GM23338 (cell line): ENCODE data around the gene MATCAP1. TPM values are rescaled to one million over a fixed set of nuclear protein-coding genes. Genes with fewer than 3 reads are reported as not detected.

ENCODE experiments used
- ATAC-seq: fragments of 200-7000 bp; cut with Tn5 transposase; 3 replicates; pipeline ENCODE4 v1.9.1; 2020
- DNase-seq: peaks from one replicate; pipeline ENCODE4 v3.0.0-alpha.2; 2015; ENCODE audit warnings: low spot score
- H2AFZ ChIP-seq: fragments of 200-600 bp; sonication (generic); 2 replicates; pipeline ENCODE4 v1.8.0; 2016; ENCODE audit warnings: antibody characterized with exemption, mild to moderate bottlenecking, moderate library complexity
- H3F3A ChIP-seq: fragments of 200-600 bp; sonication (generic); replicated peaks from 2 replicates; pipeline ENCODE4 v1.8.0; 2017; ENCODE audit warnings: antibody characterized with exemption, mixed run types, low read depth
- H3K27ac ChIP-seq: fragments of 200-600 bp; sonication (generic); 2 replicates; pipeline ENCODE4 v1.6.1; 2016; ENCODE audit warnings: low read depth
- H3K27me3 ChIP-seq: fragments of 200-600 bp; sonication (generic); 2 replicates; pipeline ENCODE4 v1.8.0; 2016; ENCODE audit warnings: mild to moderate bottlenecking, mixed run types, moderate library complexity; ENCODE audit not compliant: insufficient read depth
- H3K36me3 ChIP-seq: fragments of 200-600 bp; sonication (generic); 2 replicates; pipeline ENCODE4 v1.8.0; 2016; ENCODE audit warnings: mild to moderate bottlenecking; ENCODE audit not compliant: insufficient read depth
- H3K4me1 ChIP-seq: fragments of 200-600 bp; sonication (generic); 2 replicates; pipeline ENCODE4 v1.8.0; 2016; ENCODE audit warnings: mild to moderate bottlenecking, moderate library complexity; ENCODE audit not compliant: insufficient read depth
- H3K4me2 ChIP-seq: fragments of 200-600 bp; sonication (generic); 2 replicates; pipeline ENCODE4 v1.7.1; 2017; ENCODE audit warnings: mixed run types
- H3K4me3 ChIP-seq: fragments of 200-600 bp; sonication (generic); 2 replicates; pipeline ENCODE4 v1.6.1; 2016; ENCODE audit warnings: mixed run types
- H3K79me2 ChIP-seq: fragments of 200-600 bp; sonication (generic); replicated peaks from 2 replicates; pipeline ENCODE4 v1.8.0; 2017; ENCODE audit warnings: mild to moderate bottlenecking; ENCODE audit not compliant: insufficient read depth
- H3K9me2 ChIP-seq: fragments of 200-600 bp; sonication (generic); 2 replicates; pipeline ENCODE4 v1.8.0; 2017; ENCODE audit not compliant: insufficient read depth
- H4K20me1 ChIP-seq: fragments of 200-600 bp; sonication (generic); replicated peaks from 2 replicates; pipeline ENCODE4 v1.8.0; 2017; ENCODE audit warnings: mild to moderate bottlenecking; ENCODE audit not compliant: insufficient read depth
- H3K27ac Mint-ChIP-seq: 2 replicates; pipeline ENCODE4 v1.8.0; 2020; ENCODE audit warnings: inconsistent platforms, mild to moderate bottlenecking, moderate library complexity, mixed read lengths
- H3K27me3 Mint-ChIP-seq: 3 replicates; pipeline ENCODE4 v1.8.0; 2022; ENCODE audit warnings: low read depth, mild to moderate bottlenecking, moderate library complexity, mixed read lengths, inconsistent platforms; ENCODE audit not compliant: insufficient read depth, poor library complexity
- H3K36me3 Mint-ChIP-seq: 3 replicates; pipeline ENCODE4 v1.8.0; 2021; ENCODE audit warnings: low read depth, mild to moderate bottlenecking, inconsistent platforms, moderate library complexity, mixed read lengths
- H3K4me1 Mint-ChIP-seq: 3 replicates; pipeline ENCODE4 v1.8.0; 2020; ENCODE audit warnings: mild to moderate bottlenecking, inconsistent platforms, mixed read lengths
- H3K4me3 Mint-ChIP-seq: 3 replicates; pipeline ENCODE4 v1.8.0; 2021; ENCODE audit warnings: moderate library complexity, mild to moderate bottlenecking, inconsistent platforms, mixed read lengths
- H3K9me3 Mint-ChIP-seq: 3 replicates; pipeline ENCODE4 v1.8.0; 2020; ENCODE audit warnings: moderate library complexity, mild to moderate bottlenecking, inconsistent platforms, mixed read lengths
- CREB1 ChIP-seq: fragments of 250-450 bp; sonication (Bioruptor Pico); IDR thresholded peaks from 2 replicates; pipeline ENCODE4 v1.5.0; 2020; ENCODE audit warnings: low read depth, mild to moderate bottlenecking, moderate library complexity
- EZH2 ChIP-seq: fragments of 200-600 bp; sonication (generic); IDR thresholded peaks from one replicate; pipeline ENCODE4 v1.8.0; 2017; ENCODE audit warnings: antibody characterized with exemption, mild to moderate bottlenecking, low read depth; ENCODE audit not compliant: unreplicated experiment
- EZH2phosphoT487 ChIP-seq: fragments of 200-600 bp; sonication (generic); IDR thresholded peaks from one replicate; pipeline ENCODE4 v1.8.1; 2018; ENCODE audit warnings: antibody characterized with exemption; ENCODE audit not compliant: unreplicated experiment
- polyA plus RNA-seq: library from polyadenylated mRNA; unstranded; fragments of >200 nt; fragmentation: Nextera tagmentation; extraction: Ambion mirVana; gene quantifications from 2 replicates; pipeline ENCODE4 v1.2.1, GENCODE V29; 2016
- total RNA-seq: library from RNA; depleted of rRNA; stranded (reverse); fragments of >200 nt; shearing (Covaris generic); gene quantifications from 2 replicates; pipeline ENCODE4 v1.2.3, GENCODE V29; 2014
- TF ChIP-seq, protein P1 (sequence below), 2 experiments: fragments of 200-600 bp in 1 of 2; sonication (generic) in 1 of 2; conservative IDR thresholded peaks; 2 replicates each; pipeline versions ENCODE4 v1.5.1 to v1.6.1; 2016 to 2017; ENCODE audit warnings: antibody characterized with exemption in 2 of 2, low read depth in 2 of 2, mild to moderate bottlenecking in 2 of 2, moderate library complexity in 1 of 2
- TF ChIP-seq, protein P2 (sequence below): IDR thresholded peaks from 2 replicates; pipeline ENCODE4 v1.6.1; 2016; ENCODE audit warnings: antibody characterized with exemption
- TF ChIP-seq, protein P3 (sequence below): fragments of 250-450 bp; sonication (Bioruptor Pico); IDR thresholded peaks from 2 replicates; pipeline ENCODE4 v1.5.0; 2020; ENCODE audit warnings: mild to moderate bottlenecking, moderate library complexity

The MATCAP1 gene
- total and polyA plus RNA-seq, 2 experiments from 2014 or later = 9.5 to 22.7 TPM

DNA sequence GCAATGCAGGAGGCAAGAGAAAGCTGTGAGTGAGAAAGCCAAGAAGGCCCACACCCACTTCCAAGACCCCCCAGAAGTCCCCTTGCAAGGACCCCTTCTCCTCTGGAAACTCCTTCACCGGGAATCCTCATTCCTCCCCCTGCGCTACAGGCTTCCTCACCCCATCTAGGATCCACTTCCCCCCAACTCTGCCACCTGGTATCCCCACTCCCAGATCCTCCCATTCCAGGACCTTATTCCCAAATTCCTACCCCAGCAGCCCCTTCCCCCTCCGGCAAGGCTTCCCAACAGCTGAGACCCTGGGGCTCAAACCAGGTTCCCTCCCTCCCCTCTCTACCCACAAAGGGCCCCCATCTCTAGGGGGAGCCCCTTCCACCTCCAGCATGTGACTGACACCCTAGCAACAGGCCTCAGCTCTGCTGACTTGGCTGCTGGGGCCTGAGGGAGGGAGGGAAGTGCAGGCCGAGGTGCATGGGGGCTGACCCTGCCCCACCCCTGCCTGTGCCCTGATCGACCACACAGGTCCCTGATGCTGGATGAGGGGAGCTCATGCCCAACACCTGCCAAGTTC, 17.1 kb downstream of the MATCAP1 start:
- Histone ChIP-seq H3K4me1 (peaks cover 21% of the 10 kb centered on the region), H3K4me2 (peak overlapping the region; percentile 79; the same call in 1 of the 2 replicates), H3F3A (peaks cover 14% of the 10 kb centered on the region; the same call in 1 of the 2 replicates), H3K4me3 (0 out of 2 replicates have a peak overlapping the region, but pooled peaks have one; percentile 28), H3K9me2 (no peaks in the 10 kb centered on the region), H3K79me2 (no peaks in the 10 kb centered on the region), H4K20me1 (no peaks in the 10 kb centered on the region; the same call in 1 of the 2 replicates), H3K27ac (no peak overlapping the region), H3K27me3 (peaks cover 97% of the 10 kb centered on the region), H3K36me3 (no peaks in the 10 kb centered on the region), H2AFZ (no peak overlapping the region)
- peaks cover 40% of the 10 kb centered on the region for H3K4me1 Mint-ChIP-seq
- TF ChIP-seq EZH2phosphoT487 (no peak), CREB1 (CRISPR knock-in tag) (no peak), EZH2 (peak; percentile 37)
- TF ChIP-seq, protein P1, sequence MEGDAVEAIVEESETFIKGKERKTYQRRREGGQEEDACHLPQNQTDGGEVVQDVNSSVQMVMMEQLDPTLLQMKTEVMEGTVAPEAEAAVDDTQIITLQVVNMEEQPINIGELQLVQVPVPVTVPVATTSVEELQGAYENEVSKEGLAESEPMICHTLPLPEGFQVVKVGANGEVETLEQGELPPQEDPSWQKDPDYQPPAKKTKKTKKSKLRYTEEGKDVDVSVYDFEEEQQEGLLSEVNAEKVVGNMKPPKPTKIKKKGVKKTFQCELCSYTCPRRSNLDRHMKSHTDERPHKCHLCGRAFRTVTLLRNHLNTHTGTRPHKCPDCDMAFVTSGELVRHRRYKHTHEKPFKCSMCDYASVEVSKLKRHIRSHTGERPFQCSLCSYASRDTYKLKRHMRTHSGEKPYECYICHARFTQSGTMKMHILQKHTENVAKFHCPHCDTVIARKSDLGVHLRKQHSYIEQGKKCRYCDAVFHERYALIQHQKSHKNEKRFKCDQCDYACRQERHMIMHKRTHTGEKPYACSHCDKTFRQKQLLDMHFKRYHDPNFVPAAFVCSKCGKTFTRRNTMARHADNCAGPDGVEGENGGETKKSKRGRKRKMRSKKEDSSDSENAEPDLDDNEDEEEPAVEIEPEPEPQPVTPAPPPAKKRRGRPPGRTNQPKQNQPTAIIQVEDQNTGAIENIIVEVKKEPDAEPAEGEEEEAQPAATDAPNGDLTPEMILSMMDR (conservative IDR thresholded peaks at IDR 0.05; ENCODE audit: low read depth in 2 of 2) = no peak
- TF ChIP-seq, protein P2, sequence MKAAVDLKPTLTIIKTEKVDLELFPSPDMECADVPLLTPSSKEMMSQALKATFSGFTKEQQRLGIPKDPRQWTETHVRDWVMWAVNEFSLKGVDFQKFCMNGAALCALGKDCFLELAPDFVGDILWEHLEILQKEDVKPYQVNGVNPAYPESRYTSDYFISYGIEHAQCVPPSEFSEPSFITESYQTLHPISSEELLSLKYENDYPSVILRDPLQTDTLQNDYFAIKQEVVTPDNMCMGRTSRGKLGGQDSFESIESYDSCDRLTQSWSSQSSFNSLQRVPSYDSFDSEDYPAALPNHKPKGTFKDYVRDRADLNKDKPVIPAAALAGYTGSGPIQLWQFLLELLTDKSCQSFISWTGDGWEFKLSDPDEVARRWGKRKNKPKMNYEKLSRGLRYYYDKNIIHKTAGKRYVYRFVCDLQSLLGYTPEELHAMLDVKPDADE = no peak
- TF ChIP-seq, protein P3, sequence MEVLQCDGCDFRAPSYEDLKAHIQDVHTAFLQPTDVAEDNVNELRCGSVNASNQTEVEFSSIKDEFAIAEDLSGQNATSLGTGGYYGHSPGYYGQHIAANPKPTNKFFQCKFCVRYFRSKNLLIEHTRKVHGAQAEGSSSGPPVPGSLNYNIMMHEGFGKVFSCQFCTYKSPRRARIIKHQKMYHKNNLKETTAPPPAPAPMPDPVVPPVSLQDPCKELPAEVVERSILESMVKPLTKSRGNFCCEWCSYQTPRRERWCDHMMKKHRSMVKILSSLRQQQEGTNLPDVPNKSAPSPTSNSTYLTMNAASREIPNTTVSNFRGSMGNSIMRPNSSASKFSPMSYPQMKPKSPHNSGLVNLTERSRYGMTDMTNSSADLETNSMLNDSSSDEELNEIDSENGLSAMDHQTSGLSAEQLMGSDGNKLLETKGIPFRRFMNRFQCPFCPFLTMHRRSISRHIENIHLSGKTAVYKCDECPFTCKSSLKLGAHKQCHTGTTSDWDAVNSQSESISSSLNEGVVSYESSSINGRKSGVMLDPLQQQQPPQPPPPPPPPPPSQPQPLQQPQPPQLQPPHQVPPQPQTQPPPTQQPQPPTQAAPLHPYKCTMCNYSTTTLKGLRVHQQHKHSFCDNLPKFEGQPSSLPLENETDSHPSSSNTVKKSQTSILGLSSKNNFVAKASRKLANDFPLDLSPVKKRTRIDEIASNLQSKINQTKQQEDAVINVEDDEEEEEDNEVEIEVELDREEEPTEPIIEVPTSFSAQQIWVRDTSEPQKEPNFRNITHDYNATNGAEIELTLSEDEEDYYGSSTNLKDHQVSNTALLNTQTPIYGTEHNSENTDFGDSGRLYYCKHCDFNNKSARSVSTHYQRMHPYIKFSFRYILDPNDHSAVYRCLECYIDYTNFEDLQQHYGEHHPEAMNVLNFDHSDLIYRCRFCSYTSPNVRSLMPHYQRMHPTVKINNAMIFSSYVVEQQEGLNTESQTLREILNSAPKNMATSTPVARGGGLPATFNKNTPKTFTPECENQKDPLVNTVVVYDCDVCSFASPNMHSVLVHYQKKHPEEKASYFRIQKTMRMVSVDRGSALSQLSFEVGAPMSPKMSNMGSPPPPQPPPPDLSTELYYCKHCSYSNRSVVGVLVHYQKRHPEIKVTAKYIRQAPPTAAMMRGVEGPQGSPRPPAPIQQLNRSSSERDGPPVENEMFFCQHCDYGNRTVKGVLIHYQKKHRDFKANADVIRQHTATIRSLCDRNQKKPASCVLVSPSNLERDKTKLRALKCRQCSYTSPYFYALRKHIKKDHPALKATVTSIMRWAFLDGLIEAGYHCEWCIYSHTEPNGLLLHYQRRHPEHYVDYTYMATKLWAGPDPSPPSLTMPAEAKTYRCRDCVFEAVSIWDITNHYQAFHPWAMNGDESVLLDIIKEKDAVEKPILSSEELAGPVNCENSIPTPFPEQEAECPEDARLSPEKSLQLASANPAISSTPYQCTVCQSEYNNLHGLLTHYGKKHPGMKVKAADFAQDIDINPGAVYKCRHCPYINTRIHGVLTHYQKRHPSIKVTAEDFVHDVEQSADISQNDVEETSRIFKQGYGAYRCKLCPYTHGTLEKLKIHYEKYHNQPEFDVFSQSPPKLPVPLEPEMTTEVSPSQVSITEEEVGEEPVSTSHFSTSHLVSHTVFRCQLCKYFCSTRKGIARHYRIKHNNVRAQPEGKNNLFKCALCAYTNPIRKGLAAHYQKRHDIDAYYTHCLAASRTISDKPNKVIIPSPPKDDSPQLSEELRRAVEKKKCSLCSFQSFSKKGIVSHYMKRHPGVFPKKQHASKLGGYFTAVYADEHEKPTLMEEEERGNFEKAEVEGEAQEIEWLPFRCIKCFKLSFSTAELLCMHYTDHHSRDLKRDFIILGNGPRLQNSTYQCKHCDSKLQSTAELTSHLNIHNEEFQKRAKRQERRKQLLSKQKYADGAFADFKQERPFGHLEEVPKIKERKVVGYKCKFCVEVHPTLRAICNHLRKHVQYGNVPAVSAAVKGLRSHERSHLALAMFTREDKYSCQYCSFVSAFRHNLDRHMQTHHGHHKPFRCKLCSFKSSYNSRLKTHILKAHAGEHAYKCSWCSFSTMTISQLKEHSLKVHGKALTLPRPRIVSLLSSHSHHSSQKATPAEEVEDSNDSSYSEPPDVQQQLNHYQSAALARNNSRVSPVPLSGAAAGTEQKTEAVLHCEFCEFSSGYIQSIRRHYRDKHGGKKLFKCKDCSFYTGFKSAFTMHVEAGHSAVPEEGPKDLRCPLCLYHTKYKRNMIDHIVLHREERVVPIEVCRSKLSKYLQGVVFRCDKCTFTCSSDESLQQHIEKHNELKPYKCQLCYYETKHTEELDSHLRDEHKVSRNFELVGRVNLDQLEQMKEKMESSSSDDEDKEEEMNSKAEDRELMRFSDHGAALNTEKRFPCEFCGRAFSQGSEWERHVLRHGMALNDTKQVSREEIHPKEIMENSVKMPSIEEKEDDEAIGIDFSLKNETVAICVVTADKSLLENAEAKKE (CRISPR knock-in tag) = no peak
- peak overlapping the region; percentile 62; the same call in 2 of the 3 replicates for H3K4me3 Mint-ChIP-seq
- no peaks in the 10 kb centered on the region; the same call in 2 of the 3 replicates for H3K9me3 Mint-ChIP-seq
- DNase-seq (no peak), ATAC-seq (no peak)
- H3K36me3 Mint-ChIP-seq = no peaks in the 10 kb centered on the region
- H3K27ac Mint-ChIP-seq = no peak overlapping the region
- H3K27me3 Mint-ChIP-seq = peaks cover 95% of the 10 kb centered on the region
